Activated CD4-positive, alpha-beta T cell treated with anti-CD3 and anti-CD28 coated beads, Interleukin-2, amount 10 ng/mL, durations not matched to agents 24 days and 14 days (primary cell): ENCODE measurements around the gene CTNS. TPM values are rescaled to one million over a fixed set of nuclear protein-coding genes. Genes with fewer than 3 reads are reported as not detected.
A peak's percentile ranks its signal among the peaks of the same experiment; 100 is the strongest.

Experiments used
- DNase-seq: peaks from one replicate; pipeline ENCODE4 v3.0.0; 2022
- H3K27ac Mint-ChIP-seq: one replicate; pipeline ENCODE4 v1.8.0; 2022; ENCODE audit warnings: mild to moderate bottlenecking, mixed read lengths
- H3K27me3 Mint-ChIP-seq: one replicate; pipeline ENCODE4 v1.8.0; 2022; ENCODE audit warnings: mixed read lengths
- H3K36me3 Mint-ChIP-seq: one replicate; pipeline ENCODE4 v1.8.0; 2022; ENCODE audit warnings: low read depth, mild to moderate bottlenecking, mixed read lengths
- H3K4me1 Mint-ChIP-seq: one replicate; pipeline ENCODE4 v1.8.0; 2021; ENCODE audit warnings: mixed read lengths
- H3K4me3 Mint-ChIP-seq: one replicate; pipeline ENCODE4 v1.8.0; 2022; ENCODE audit warnings: mild to moderate bottlenecking, moderate library complexity, mixed read lengths
- H3K9me3 Mint-ChIP-seq: one replicate; pipeline ENCODE4 v1.8.0; 2021; ENCODE audit warnings: mixed read lengths
- intact Hi-C: fragments of 100-400 bp; cut with micrococcal nuclease; formaldehyde crosslinking; loops from one replicate; pipeline ENCODE4 v1.15.1; 2023
- total RNA-seq: library from RNA; stranded (reverse); gene quantifications from 2 replicates; pipeline ENCODE4 v1.2.3, GENCODE V29; 2022

Gene CTNS
- total RNA-seq, 1 donor from 2014 or later = 46.7 TPM

- no peaks in the 10 kb centered on the region for H3K9me3 Mint-ChIP-seq
- intact Hi-C loops = no loop called here
- H3K4me1 Mint-ChIP-seq = no peaks in the 10 kb centered on the region
- DNase-seq = no peak
- H3K4me3 Mint-ChIP-seq = no peak overlapping the region
- H3K27me3 Mint-ChIP-seq = no peaks in the 10 kb centered on the region
- H3K36me3 Mint-ChIP-seq = peaks cover 10% of the 10 kb centered on the region
- no peak overlapping the region for H3K27ac Mint-ChIP-seq
Observed at GRCh38 chr17:3657874-3658783, 21.6 kb downstream of the CTNS start.

DNA sequence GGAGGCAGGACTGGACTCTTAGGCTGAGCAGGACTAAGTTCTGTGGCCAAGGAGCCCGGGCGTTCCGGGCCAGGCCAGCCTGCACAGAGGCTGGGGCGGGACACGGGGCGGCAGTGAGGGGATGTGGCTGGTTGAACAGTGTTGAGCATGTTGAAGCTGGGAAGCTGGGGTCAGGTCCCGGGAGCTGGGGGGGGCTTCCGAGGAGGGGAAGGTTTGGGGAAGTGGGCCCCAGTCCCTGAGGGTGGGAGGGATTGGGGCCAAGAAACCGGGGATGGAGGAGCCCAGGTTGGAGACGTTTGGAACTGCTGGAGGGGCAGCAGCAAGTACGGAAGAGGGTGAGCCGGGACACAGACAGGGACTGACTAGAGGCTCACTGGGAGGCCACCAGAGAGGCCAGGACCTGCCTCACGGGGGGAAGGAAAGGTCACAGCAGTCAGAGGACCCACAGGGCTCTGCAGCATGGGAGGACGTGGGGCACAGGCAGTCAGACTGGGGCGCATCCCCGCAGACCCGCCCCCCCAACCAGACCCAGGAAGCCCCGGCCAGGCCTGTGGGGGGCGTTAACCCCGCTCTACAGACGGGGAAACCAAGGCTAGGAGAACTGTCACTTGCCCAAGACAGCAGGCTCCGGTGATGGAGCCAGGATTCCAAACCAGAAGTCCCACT is 22.4 kb downstream of the CTNS start:
- H3K27ac Mint-ChIP-seq = no peak overlapping the region
- H3K4me1 Mint-ChIP-seq = no peaks in the 10 kb centered on the region
- intact Hi-C loops = no loop called here
- no peaks in the 10 kb centered on the region for H3K27me3 Mint-ChIP-seq
- H3K36me3 Mint-ChIP-seq = peaks cover 7% of the 10 kb centered on the region
- no peak for DNase-seq
- H3K9me3 Mint-ChIP-seq = no peaks in the 10 kb centered on the region
- no peak overlapping the region for H3K4me3 Mint-ChIP-seq

DNA sequence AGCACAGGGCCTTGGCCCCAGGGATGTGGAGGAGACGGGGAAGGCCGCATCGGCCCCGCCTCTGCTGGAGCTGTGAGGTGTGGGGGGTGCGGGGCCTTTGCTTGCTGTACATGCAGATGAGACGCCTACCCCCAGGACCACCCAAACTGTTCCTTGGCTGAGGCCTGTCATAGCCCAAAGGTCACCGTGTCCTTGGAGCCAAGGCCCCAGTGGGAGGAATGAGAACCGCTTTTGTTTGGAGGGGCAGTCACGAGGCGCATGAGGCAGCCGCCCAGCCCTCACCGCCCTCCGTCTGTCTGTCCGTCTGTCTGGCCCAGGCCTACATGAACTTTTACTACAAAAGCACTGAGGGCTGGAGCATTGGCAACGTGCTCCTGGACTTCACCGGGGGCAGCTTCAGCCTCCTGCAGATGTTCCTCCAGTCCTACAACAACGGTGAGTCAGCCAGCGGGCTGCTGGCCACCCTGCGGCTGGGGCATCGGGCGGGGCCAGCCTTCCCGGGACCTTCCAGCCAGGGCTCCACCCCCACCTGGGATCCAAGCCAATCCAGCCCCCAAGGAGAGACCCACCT is 23.1 kb downstream of the CTNS start:
- intact Hi-C loops = no loop called here
- Mint-ChIP-seq H3K27me3 (no peaks in the 10 kb centered on the region), H3K9me3 (no peaks in the 10 kb centered on the region), H3K27ac (no peak overlapping the region), H3K4me3 (no peak overlapping the region), H3K36me3 (peaks cover 6% of the 10 kb centered on the region), H3K4me1 (no peaks in the 10 kb centered on the region)
- DNase-seq = no peak

- H3K27ac Mint-ChIP-seq = no peak overlapping the region
- H3K36me3 Mint-ChIP-seq = peaks cover 6% of the 10 kb centered on the region
- H3K27me3 Mint-ChIP-seq = no peaks in the 10 kb centered on the region
Observed at GRCh38 chr17:3660311-3660891, 23.8 kb downstream of the CTNS start.

GRCh38 chr17:3663102-3664011 is 26.8 kb downstream of the CTNS start:
- DNase-seq = no peak
- Mint-ChIP-seq H3K9me3 (no peaks in the 10 kb centered on the region), H3K36me3 (no peaks in the 10 kb centered on the region), H3K27me3 (no peaks in the 10 kb centered on the region), H3K4me1 (peaks cover 9% of the 10 kb centered on the region), H3K4me3 (no peak overlapping the region), H3K27ac (no peak overlapping the region)
- intact Hi-C loops = no loop called here

More at GRCh38 chr17:3660311-3660891, 23.8 kb downstream of the CTNS start:
- intact Hi-C loops = no loop called here
- Mint-ChIP-seq H3K9me3 (no peaks in the 10 kb centered on the region), H3K4me1 (no peaks in the 10 kb centered on the region), H3K4me3 (no peak overlapping the region)
- DNase-seq = no peak

DNA sequence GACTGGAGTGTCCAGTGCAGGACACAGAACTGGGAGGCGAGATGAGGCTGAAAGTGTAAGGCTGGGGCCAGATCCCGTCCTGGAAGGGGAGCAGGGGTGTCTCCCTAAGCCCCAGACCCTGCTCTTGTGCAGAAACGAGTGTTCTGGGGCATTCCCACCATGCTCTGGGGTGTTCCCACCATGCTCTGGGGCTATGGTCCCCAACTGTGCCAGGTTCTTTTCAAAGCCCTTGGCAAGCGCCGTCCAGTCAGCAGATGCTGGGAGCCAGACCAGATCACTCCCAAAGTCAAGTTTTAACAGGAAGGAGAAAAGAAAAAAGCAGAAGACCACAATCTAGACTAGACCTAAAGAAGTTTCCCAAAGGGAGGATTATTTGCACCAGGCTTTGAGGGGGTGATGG is 29.3 kb downstream of the CTNS start:
- Mint-ChIP-seq H3K9me3 (no peaks in the 10 kb centered on the region), H3K4me1 (peaks cover 20% of the 10 kb centered on the region), H3K4me3 (peak overlapping the region; percentile 28), H3K36me3 (peaks cover 9% of the 10 kb centered on the region), H3K27ac (no peak overlapping the region), H3K27me3 (no peaks in the 10 kb centered on the region)
- intact Hi-C loops = no loop called here
- DNase-seq = no peak

DNA sequence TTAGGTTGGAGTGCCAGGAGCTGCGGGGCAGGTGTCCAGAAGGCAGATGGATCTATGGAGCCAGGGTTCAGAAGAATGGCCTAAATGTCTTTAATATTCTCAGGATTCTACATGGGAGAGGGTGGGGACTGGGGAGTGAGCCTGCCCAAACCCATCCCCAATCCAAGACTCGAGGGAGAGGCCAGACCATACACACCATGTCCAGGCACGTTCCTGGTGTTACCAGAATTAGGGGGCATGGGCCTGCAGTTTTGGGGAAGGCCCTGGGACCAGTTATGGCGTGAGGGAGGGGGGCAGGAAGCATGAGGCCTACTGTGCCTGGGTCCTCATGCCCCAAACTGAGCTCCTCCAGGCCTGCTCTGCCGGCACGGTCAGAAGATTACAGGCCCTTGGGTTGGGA is 30.0 kb downstream of the CTNS start:
- Mint-ChIP-seq H3K27ac (no peak overlapping the region), H3K4me1 (peaks cover 20% of the 10 kb centered on the region), H3K27me3 (no peaks in the 10 kb centered on the region), H3K4me3 (peak overlapping the region; percentile 28), H3K36me3 (peaks cover 12% of the 10 kb centered on the region), H3K9me3 (no peaks in the 10 kb centered on the region)
- intact Hi-C loops = no loop called here
- DNase-seq = no peak

- no peaks in the 10 kb centered on the region for H3K27me3 Mint-ChIP-seq
- peaks cover 25% of the 10 kb centered on the region for H3K4me1 Mint-ChIP-seq
- H3K36me3 Mint-ChIP-seq = peaks cover 17% of the 10 kb centered on the region
- no peaks in the 10 kb centered on the region for H3K9me3 Mint-ChIP-seq
- peak overlapping the region; percentile 67 for H3K27ac Mint-ChIP-seq
- peak; percentile 67 for DNase-seq
- peak overlapping the region; percentile 92 for H3K4me3 Mint-ChIP-seq
- intact Hi-C loops = loop anchor here (1.0 kb wide), 2 partner anchors 31 to 44 kb away; partner anchors contain the start of genes CTNS and SHPK
Observed at GRCh38 chr17:3667366-3668278, 31.1 kb downstream of the CTNS start.

DNA sequence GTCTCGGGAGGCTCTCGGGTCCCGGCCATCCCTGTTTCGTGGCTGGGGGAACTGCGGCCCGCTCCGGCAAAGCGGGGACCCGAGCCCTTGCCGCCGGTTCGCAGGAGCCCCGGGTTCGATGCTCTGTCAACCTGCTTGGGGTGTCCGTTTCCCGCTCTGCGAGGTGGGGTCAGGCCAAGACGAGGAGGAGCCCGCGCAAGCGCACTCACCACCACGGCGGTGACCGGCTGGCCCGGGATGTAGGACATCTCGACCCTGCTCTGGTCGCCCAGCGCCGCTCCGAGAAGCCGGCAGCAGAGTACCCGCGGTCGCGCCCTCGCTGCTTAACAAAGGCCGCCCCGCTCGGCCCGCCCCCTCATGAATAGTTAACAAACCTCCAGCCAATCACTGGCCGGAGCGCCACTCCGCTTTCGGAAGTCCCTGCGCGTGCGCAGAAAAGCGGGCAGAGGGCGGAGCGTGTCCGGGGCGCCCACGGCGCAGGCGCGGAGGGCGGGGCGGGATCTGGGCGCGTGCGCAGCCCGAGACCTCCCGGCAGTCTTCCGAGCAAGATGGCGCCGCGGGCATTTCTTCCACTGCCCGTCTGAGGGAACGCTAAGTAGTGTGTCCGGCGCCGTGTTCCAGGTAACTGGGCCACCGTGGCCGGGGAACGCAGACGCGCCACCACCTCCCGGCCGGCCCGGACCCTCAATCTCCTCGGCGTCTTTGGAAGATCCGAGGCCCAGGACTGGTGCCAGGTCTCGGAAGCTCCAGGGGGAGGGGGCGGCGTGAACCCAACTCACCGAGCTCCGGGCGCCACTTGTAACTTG is 31.9 kb downstream of the CTNS start, which contains the start of the genes EMC6 and TAX1BP3:
Gene EMC6 (plus strand): TSS at position 534 of the 806 bp plus-strand sequence. CDS start 335 bp downstream, outside the sequence.
Gene TAX1BP3 (minus strand): TSS at position 300 of the 806 bp plus-strand sequence. CDS start 52 bp downstream, at position 248.
- Mint-ChIP-seq H3K36me3 (peaks cover 22% of the 10 kb centered on the region), H3K4me3 (peak within 1 kb of the TSS; percentile 92), H3K9me3 (no peaks in the 10 kb centered on the region), H3K4me1 (peaks cover 25% of the 10 kb centered on the region), H3K27me3 (no peaks in the 10 kb centered on the region), H3K27ac (peak within 1 kb of the TSS; percentile 93)
- DNase-seq = peak; percentile 100
- intact Hi-C loops = loop anchor here (1.0 kb wide), 2 partner anchors 32 to 43 kb away; partner anchors contain the start of genes CTNS and SHPK

DNA sequence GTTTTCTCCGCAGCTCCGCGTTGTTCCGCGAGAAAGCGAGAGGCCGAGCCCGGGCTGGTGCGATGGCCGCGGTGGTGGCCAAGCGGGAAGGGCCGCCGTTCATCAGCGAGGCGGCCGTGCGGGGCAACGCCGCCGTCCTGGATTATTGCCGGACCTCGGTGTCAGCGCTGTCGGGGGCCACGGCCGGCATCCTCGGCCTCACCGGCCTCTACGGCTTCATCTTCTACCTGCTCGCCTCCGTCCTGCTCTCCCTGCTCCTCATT is 32.5 kb downstream of the CTNS start:
- peaks cover 22% of the 10 kb centered on the region for H3K36me3 Mint-ChIP-seq
- peaks cover 25% of the 10 kb centered on the region for H3K4me1 Mint-ChIP-seq
- no peaks in the 10 kb centered on the region for H3K27me3 Mint-ChIP-seq
- no peaks in the 10 kb centered on the region for H3K9me3 Mint-ChIP-seq
- DNase-seq = no peak
- peak overlapping the region; percentile 93 for H3K27ac Mint-ChIP-seq
- peak overlapping the region; percentile 92 for H3K4me3 Mint-ChIP-seq
- intact Hi-C loops = no loop called here

- Mint-ChIP-seq H3K4me1 (peaks cover 25% of the 10 kb centered on the region), H3K27me3 (no peaks in the 10 kb centered on the region), H3K36me3 (peaks cover 23% of the 10 kb centered on the region), H3K27ac (peak overlapping the region; percentile 93), H3K9me3 (no peaks in the 10 kb centered on the region), H3K4me3 (peak overlapping the region; percentile 92)
- DNase-seq = no peak
- intact Hi-C loops = no loop called here
Observed at GRCh38 chr17:3669548-3669947, 33.0 kb downstream of the CTNS start.

DNA sequence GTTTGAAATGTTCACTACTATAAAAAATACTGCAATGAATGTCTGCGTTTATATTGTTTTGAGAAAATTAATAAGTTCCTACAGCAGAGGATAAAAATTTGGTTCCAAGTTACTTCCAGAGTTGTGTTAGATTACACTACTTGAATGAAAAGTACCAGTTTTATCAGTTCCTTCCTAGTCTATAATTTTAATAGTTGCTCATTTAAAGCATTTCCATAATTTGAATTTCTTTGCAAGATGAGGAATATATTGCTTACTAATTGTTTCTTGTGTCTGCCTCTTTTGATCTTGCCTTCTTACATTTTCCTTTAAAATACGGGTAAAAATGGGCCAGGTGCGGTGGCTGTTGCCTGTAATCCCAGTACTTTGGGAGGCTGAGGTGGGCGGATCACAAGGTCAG is 36.0 kb downstream of the CTNS start:
- H3K4me1 Mint-ChIP-seq = peaks cover 19% of the 10 kb centered on the region
- peaks cover 36% of the 10 kb centered on the region for H3K36me3 Mint-ChIP-seq
- H3K27ac Mint-ChIP-seq = no peak overlapping the region
- H3K27me3 Mint-ChIP-seq = no peaks in the 10 kb centered on the region
- H3K9me3 Mint-ChIP-seq = no peaks in the 10 kb centered on the region
- DNase-seq = no peak
- H3K4me3 Mint-ChIP-seq = no peak overlapping the region
- intact Hi-C loops = no loop called here
